GM12878 (cell line): ENCODE measurements around the gene CSMD2.

Experiments
- CTCF ChIP-seq, 3 experiments: IDR thresholded peaks in 2 of 3; conservative IDR thresholded peaks in 1 of 3; 2 replicates each; pipeline ENCODE4 v1.5.1; 2011; ENCODE audit warnings: low read depth in 3 of 3, low read length in 3 of 3, mild to moderate bottlenecking in 3 of 3, control low read depth in 2 of 3, moderate library complexity in 2 of 3, inconsistent platforms in 1 of 3, mixed read lengths in 1 of 3; ENCODE audit not compliant: control insufficient read depth in 2 of 3, insufficient read depth in 1 of 3; ENCODE audit errors: extremely low read depth in 1 of 3
- JUND ChIP-seq: IDR thresholded peaks from 2 replicates; pipeline ENCODE4 v1.6.1; 2012; ENCODE audit warnings: low read depth, mild to moderate bottlenecking, low read length, improper control_type of control experiment, moderate library complexity
- NR2C2 ChIP-seq: IDR thresholded peaks from 2 replicates; pipeline ENCODE4 v1.6.1; 2011; ENCODE audit warnings: borderline replicate concordance, low read depth; ENCODE audit not compliant: control insufficient read depth, insufficient read length
- PAX5 ChIP-seq: IDR thresholded peaks from 2 replicates; pipeline ENCODE4 v1.6.1; 2011; ENCODE audit warnings: low read depth, low read length, borderline replicate concordance
- POLR2AphosphoS5 ChIP-seq: IDR thresholded peaks from 2 replicates; pipeline ENCODE4 v1.6.1; 2011; ENCODE audit warnings: mild to moderate bottlenecking, low read length, inconsistent platforms
- SIX5 ChIP-seq: IDR thresholded peaks from 2 replicates; pipeline ENCODE4 v1.6.1; 2011; ENCODE audit warnings: mild to moderate bottlenecking, low read depth, low read length, moderate library complexity; ENCODE audit not compliant: severe bottlenecking
- TCF12 ChIP-seq: IDR thresholded peaks from 2 replicates; pipeline ENCODE4 v1.6.1; 2011; ENCODE audit warnings: low read depth, mild to moderate bottlenecking, low read length

DNA sequence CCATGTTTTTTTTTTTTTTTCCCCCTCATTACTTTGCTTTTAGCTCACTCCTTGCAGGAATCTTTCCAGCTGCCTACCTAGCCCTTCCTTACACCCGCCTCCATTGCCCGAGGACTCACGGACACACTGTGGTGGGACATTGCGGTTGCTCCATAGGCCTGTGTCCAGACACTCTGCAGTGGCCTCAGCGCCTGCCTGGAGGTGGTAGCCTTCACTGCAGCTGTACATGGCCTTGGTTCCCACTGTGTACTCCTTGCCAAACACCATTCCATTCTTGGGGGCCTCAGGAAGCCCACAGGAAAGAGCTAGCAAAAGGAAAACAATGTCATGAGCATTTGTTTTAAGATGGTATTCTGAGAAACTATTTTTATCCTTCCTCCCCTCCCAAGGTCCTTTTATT, 592.6 kb downstream of the CSMD2 start:
- no peak for TF ChIP-seq PAX5
- TF ChIP-seq CTCF (IDR thresholded peaks at IDR 0.05 in 2 of 3, conservative IDR thresholded peaks at IDR 0.05 in 1 of 3; ENCODE audit: control insufficient read depth in 2 of 3, extremely low read depth in 1 of 3, insufficient read depth in 1 of 3, low read depth in 3 of 3, low read length in 3 of 3), result no peak
- no peak for TF ChIP-seq POLR2AphosphoS5
- no peak for TF ChIP-seq TCF12
- TF ChIP-seq SIX5, result no peak
- no peak for TF ChIP-seq JUND
- no peak for TF ChIP-seq NR2C2
